HepG2 (cell line): ENCODE measurements around the gene ADGRG1. TPM values are rescaled to one million over a fixed set of nuclear protein-coding genes. Genes with fewer than 3 reads are reported as not detected.

ENCODE experiments used
- ATAC-seq: fragments of 200-7000 bp; cut with Tn5 transposase; 3 replicates; pipeline ENCODE4 v1.9.1; 2020; ENCODE audit warnings: mild to moderate bottlenecking, moderate library complexity
- BruUV-seq: library from RNA; stranded (reverse); fragments of 400-500 nt; replicated peaks from 2 replicates; lab custom pipeline; 2021; lab: Mats Ljungman, UMichigan
- CTCF ChIA-PET: fragments of 300-600 bp; formaldehyde crosslinking; extraction: SDS; loops from one replicate; lab custom pipeline; 2021; ENCODE audit warnings: low total read pairs, inconsistent platforms, low intra/inter-chr PET ratio; lab: Yijun Ruan, JAX
- POLR2A ChIA-PET: fragments of 350-600 bp; sonication (Branson Sonifier 250); formaldehyde crosslinking; loops from one replicate; lab custom pipeline; 2020; ENCODE audit warnings: antibody characterized with exemption, inconsistent platforms; lab: Yijun Ruan, JAX
- DNase-seq: peaks from one replicate; pipeline ENCODE4 v3.0.0-alpha.2; 2015; ENCODE audit warnings: low spot score
- FAIRE-seq: peaks from 3 replicates; lab custom pipeline; 2011; peaks lifted over from hg19 to GRCh38; lab: Jason Lieb, UNC
- H2AFZ ChIP-seq: one replicate; pipeline ENCODE4 v1.6.1; 2011; ENCODE audit warnings: low read length, inconsistent platforms
- H3K27ac ChIP-seq: fragments of 300-600 bp; 3 replicates; pipeline ENCODE4 v1.8.0; 2011; ENCODE audit warnings: mixed run types, mild to moderate bottlenecking, mixed read lengths, low read length, inconsistent platforms; ENCODE audit not compliant: insufficient read depth; ENCODE audit errors: extremely low read length
- H3K27me3 ChIP-seq, 2 experiments: fragments of 200-600 bp in 1 of 2; 2 replicates in 1 of 2; 3 replicates in 1 of 2; pipeline versions ENCODE4 v1.6.0 to v1.8.0; 2011; ENCODE audit warnings: low read length in 2 of 2, mild to moderate bottlenecking in 2 of 2, moderate library complexity in 2 of 2, inconsistent platforms in 1 of 2; ENCODE audit not compliant: insufficient read depth in 2 of 2, control insufficient read depth in 1 of 2
- H3K36me3 ChIP-seq, 2 experiments: fragments of 200-600 bp in 1 of 2; replicated peaks in 1 of 2; 2 replicates in 1 of 2; 3 replicates in 1 of 2; pipeline versions ENCODE4 v1.5.1 to v1.8.0; 2011; ENCODE audit warnings: low read length in 2 of 2, inconsistent platforms in 1 of 2; ENCODE audit not compliant: insufficient read depth in 2 of 2, control insufficient read depth in 1 of 2
- H3K4me1 ChIP-seq: 2 replicates; pipeline ENCODE4 v1.5.1; 2012; ENCODE audit warnings: low read length, inconsistent platforms; ENCODE audit not compliant: insufficient read depth
- H3K4me2 ChIP-seq: 2 replicates; pipeline ENCODE4 v1.6.0; 2011; ENCODE audit warnings: low read depth, low read length, inconsistent platforms
- H3K4me3 ChIP-seq, 3 experiments: fragments of 200-600 bp in 1 of 3; sonication (generic), shearing (Covaris generic) in 1 of 3; replicated peaks in 1 of 3; 2 replicates each; pipeline ENCODE4 v1.5.1; 2011 to 2016; ENCODE audit warnings: low read length in 3 of 3, inconsistent platforms in 2 of 3, low read depth in 2 of 3, mild to moderate bottlenecking in 2 of 3, control low read depth in 1 of 3, mixed read lengths in 1 of 3; ENCODE audit not compliant: insufficient read depth in 1 of 3
- H3K79me2 ChIP-seq: one replicate; pipeline ENCODE4 v1.6.1; 2011; ENCODE audit warnings: low read length, inconsistent platforms; ENCODE audit not compliant: insufficient read depth
- H3K9ac ChIP-seq: 2 replicates; pipeline ENCODE4 v1.6.0; 2011; ENCODE audit warnings: mild to moderate bottlenecking, low read depth, low read length, inconsistent platforms; ENCODE audit not compliant: insufficient read depth
- H3K9me3 ChIP-seq: 2 replicates; pipeline ENCODE4 v1.5.1; 2012; ENCODE audit warnings: mild to moderate bottlenecking, low read length
- H4K20me1 ChIP-seq: 2 replicates; pipeline ENCODE4 v1.6.0; 2011; ENCODE audit warnings: inconsistent platforms, mild to moderate bottlenecking, low read length, moderate library complexity; ENCODE audit not compliant: insufficient read depth
- CHD4 ChIP-seq: fragments of 200-600 bp; sonication (generic); IDR thresholded peaks from 2 replicates; pipeline ENCODE4 v1.7.0; 2017; ENCODE audit warnings: mild to moderate bottlenecking, low read length, borderline replicate concordance
- PAWR ChIP-seq: sonication (generic); formaldehyde crosslinking; IDR thresholded peaks from 2 replicates; pipeline ENCODE4 v1.4.0; 2020; ENCODE audit warnings: missing genetic modification reagents, mild to moderate bottlenecking, borderline replicate concordance
- ZMAT3 ChIP-seq: sonication (generic); formaldehyde crosslinking; conservative IDR thresholded peaks from 2 replicates; pipeline ENCODE4 v1.7.0; 2021; ENCODE audit warnings: missing genetic modification reagents
- ZMYM3 ChIP-seq: sonication (generic); formaldehyde crosslinking; IDR thresholded peaks from 2 replicates; pipeline ENCODE4 v1.5.1; 2020; ENCODE audit warnings: mild to moderate bottlenecking, missing genetic modification reagents
- ZNF510 ChIP-seq: sonication (generic); formaldehyde crosslinking; IDR thresholded peaks from 2 replicates; pipeline ENCODE4 v1.4.0; 2020; ENCODE audit warnings: low read depth, mild to moderate bottlenecking, missing genetic modification reagents
- ZNF629 ChIP-seq: sonication (generic); formaldehyde crosslinking; conservative IDR thresholded peaks from 2 replicates; pipeline ENCODE4 v1.5.0; 2020; ENCODE audit warnings: missing genetic modification reagents
- ZNF768 ChIP-seq: sonication (generic); formaldehyde crosslinking; IDR thresholded peaks from 2 replicates; pipeline ENCODE4 v1.4.0; 2020; ENCODE audit warnings: missing genetic modification reagents
- WGBS: methylation state at CpG from one replicate; pipeline ENCODE4 v1.1.6; 2017; ENCODE audit warnings: low lambda C conversion rate; 5-methylcytosine and 5-hydroxymethylcytosine counted together
- in situ Hi-C: cut with HindIII; loops from 2 replicates; pipeline ENCODE4 v1.10.0; 2017; ENCODE audit warnings: low pct_unique_long_range_greater_than_20kb; ENCODE audit not compliant: extremely low pct_ligation_motif_present
- intact Hi-C: fragments of 100-400 bp; cut with micrococcal nuclease; formaldehyde crosslinking; loops from one replicate; pipeline ENCODE4 v1.10.0; 2022; ENCODE audit not compliant: unreplicated experiment
- polyA plus RNA-seq, 8 experiments: library from polyadenylated mRNA; depleted of rRNA in 3 of 8; stranded (reverse) in 7 of 8; unstranded in 1 of 8; fragments of >200 nt; fragmentation: Illumina TruSeq in 4 of 8; extraction: Trizol in 4 of 8; gene quantifications; 2 replicates each; pipeline versions ENCODE4 v1.2.1 to v1.2.3, GENCODE V29; 2011 to 2016; ENCODE audit warnings: low read depth in 4 of 8, missing spikeins in 1 of 8, mixed read lengths in 1 of 8; ENCODE audit not compliant: insufficient read depth in 1 of 8
- total RNA-seq, 5 experiments: library from RNA; depleted of rRNA; stranded (reverse); fragments of >200 nt; fragmentation: Illumina TruSeq; extraction: Trizol; gene quantifications; 2 replicates each; pipeline ENCODE4 v1.2.3, GENCODE V29; 2016; ENCODE audit warnings: low read depth in 1 of 5
- TF ChIP-seq, protein P1 (sequence below): sonication (generic); formaldehyde crosslinking; IDR thresholded peaks from 2 replicates; pipeline ENCODE4 v1.9.0; 2022; ENCODE audit warnings: low read depth, missing genetic modification reagents

The ADGRG1 gene
- total and polyA plus RNA-seq, 2 of the 13 experiments (the other 11 are each of a cell fraction or from before 2014, with no cell fraction given): 2.7 to 5.9 TPM

DNA sequence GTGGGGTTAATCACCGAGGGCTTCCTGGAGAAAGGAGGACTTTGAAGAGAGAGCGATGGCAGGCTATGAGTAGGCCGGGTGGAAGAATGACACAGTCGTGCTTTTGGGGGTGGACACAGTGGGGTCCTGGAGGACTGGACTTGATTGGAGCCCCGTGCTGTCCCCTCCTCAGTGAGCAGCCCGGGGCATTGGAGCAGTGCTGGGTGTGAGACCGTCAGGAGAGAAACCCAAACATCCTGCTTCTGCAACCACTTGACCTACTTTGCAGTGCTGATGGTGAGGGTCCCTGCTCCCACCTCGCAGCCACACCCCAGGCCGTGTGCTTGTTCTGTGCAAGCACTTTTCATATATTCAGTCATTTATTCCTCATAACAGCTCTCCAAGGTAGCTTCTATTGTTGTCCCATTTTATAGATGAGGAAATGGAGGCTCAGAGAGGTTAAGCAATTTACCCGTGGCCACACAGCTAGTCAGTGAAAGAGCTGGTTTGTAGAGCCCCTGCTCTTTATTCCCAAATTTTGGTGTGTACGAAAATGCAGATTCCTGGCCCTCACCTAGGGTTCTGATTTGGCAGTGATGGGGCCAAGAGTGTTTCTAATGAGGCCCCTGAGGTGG, 28.0 kb downstream of the ADGRG1 start:
- Histone ChIP-seq H4K20me1 (no peaks in the 10 kb centered on the region), H3K27me3 (no peaks in the 10 kb centered on the region), H3K27ac (no peak overlapping the region), H3K36me3 (no peaks in the 10 kb centered on the region), H3K4me1 (peaks cover 19% of the 10 kb centered on the region), H3K9ac (no peak overlapping the region), H3K9me3 (no peaks in the 10 kb centered on the region), H3K4me3 (no peak overlapping the region), H3K79me2 (no peaks in the 10 kb centered on the region), H2AFZ (no peak overlapping the region), H3K4me2 (no peak overlapping the region)
- WGBS: 81% methylated on average over 9 of the region's 11 CpGs
- DNase-seq (no peak), FAIRE-seq (no peak), ATAC-seq (no peak)
- BruUV-seq: no TSS peak
- in situ Hi-C loops (no loop called here), intact Hi-C loops (no loop called here)
- CTCF ChIA-PET: no interaction called here
- POLR2A ChIA-PET: no interaction called here
- TF ChIP-seq CHD4: no peak
- TF ChIP-seq ZNF768 (CRISPR knock-in tag): peak; percentile 80
- TF ChIP-seq ZNF629 (CRISPR knock-in tag): peak; percentile 69
- TF ChIP-seq ZMYM3 (CRISPR knock-in tag): peak; percentile 51; the same call in 1 of the 2 replicates
- TF ChIP-seq ZMAT3 (CRISPR knock-in tag): no peak

DNA sequence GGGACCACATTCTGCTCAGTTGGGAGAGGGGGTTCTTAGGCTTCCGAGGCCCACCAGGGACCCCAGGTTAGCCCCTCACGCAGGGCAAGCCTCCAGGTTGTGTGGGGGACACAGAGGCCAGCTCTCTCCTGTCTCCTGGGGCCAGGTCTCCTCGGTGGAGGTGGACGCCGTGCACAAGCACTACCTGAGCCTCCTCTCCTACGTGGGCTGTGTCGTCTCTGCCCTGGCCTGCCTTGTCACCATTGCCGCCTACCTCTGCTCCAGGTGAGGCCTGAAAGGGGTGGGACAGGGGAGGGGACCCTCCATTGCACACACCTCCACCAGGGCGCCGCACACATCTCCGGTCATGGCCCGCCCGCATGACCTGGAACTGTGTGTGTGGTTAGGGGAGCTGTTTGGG, 28.8 kb downstream of the ADGRG1 start:
- Histone ChIP-seq H3K4me1 (peaks cover 25% of the 10 kb centered on the region), H3K4me3 (no peak overlapping the region), H3K9ac (no peak overlapping the region), H3K79me2 (no peaks in the 10 kb centered on the region), H4K20me1 (no peaks in the 10 kb centered on the region), H3K36me3 (no peaks in the 10 kb centered on the region), H3K27me3 (no peaks in the 10 kb centered on the region), H2AFZ (no peak overlapping the region), H3K4me2 (no peak overlapping the region), H3K27ac (no peak overlapping the region), H3K9me3 (no peaks in the 10 kb centered on the region)
- in situ Hi-C loops: no loop called here
- intact Hi-C loops: no loop called here
- BruUV-seq: no TSS peak
- WGBS: 98% methylated on average over 12 of the region's 13 CpGs
- TF ChIP-seq PAWR (CRISPR knock-in tag): no peak
- TF ChIP-seq, protein P1, sequence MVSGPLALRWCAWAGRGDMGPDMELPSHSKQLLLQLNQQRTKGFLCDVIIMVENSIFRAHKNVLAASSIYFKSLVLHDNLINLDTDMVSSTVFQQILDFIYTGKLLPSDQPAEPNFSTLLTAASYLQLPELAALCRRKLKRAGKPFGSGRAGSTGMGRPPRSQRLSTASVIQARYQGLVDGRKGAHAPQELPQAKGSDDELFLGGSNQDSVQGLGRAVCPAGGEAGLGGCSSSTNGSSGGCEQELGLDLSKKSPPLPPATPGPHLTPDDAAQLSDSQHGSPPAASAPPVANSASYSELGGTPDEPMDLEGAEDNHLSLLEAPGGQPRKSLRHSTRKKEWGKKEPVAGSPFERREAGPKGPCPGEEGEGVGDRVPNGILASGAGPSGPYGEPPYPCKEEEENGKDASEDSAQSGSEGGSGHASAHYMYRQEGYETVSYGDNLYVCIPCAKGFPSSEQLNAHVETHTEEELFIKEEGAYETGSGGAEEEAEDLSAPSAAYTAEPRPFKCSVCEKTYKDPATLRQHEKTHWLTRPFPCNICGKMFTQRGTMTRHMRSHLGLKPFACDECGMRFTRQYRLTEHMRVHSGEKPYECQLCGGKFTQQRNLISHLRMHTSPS (CRISPR knock-in tag): no peak
- TF ChIP-seq ZNF510 (CRISPR knock-in tag): no peak
- CTCF ChIA-PET: no interaction called here
- no peak for ATAC-seq
- POLR2A ChIA-PET: no interaction called here
- no peak for DNase-seq
- FAIRE-seq: no peak
